ENCODE data around the gene VPS16. TPM values are rescaled to one million over a fixed set of nuclear protein-coding genes. Genes with fewer than 3 reads are reported as not detected.

Gene VPS16
- total and polyA plus RNA-seq, 12 donors = 13.0 to 44.7 (median 20.6) TPM

- WGBS, 2 donors = 4 to 5% methylated on average over 33 of the region's 33 CpGs
- H3K27ac ChIP-seq = peak overlapping the region; percentile 74 to 98 (median 93)
- H3K4me1 ChIP-seq = peaks cover 0 to 23% (median 18%) of the 10 kb centered on the region in 9 donors
- H3K9me3 ChIP-seq = no peaks in the 10 kb centered on the region
- H3K36me3 ChIP-seq = peaks cover 0 to 34% (median 0%) of the 10 kb centered on the region in 9 donors
- TF ChIP-seq, protein P1, sequence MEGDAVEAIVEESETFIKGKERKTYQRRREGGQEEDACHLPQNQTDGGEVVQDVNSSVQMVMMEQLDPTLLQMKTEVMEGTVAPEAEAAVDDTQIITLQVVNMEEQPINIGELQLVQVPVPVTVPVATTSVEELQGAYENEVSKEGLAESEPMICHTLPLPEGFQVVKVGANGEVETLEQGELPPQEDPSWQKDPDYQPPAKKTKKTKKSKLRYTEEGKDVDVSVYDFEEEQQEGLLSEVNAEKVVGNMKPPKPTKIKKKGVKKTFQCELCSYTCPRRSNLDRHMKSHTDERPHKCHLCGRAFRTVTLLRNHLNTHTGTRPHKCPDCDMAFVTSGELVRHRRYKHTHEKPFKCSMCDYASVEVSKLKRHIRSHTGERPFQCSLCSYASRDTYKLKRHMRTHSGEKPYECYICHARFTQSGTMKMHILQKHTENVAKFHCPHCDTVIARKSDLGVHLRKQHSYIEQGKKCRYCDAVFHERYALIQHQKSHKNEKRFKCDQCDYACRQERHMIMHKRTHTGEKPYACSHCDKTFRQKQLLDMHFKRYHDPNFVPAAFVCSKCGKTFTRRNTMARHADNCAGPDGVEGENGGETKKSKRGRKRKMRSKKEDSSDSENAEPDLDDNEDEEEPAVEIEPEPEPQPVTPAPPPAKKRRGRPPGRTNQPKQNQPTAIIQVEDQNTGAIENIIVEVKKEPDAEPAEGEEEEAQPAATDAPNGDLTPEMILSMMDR (IDR thresholded peaks at IDR 0.05) = no peak
- no peaks in the 10 kb centered on the region for H3K27me3 ChIP-seq
- ATAC-seq (peak; percentile 40 to 77 (median 68)), DNase-seq (peak; percentile 68 to 75)
- peak overlapping the region; percentile 73 to 97 (median 90) for H3K4me3 ChIP-seq
- intact Hi-C loops (cut with DNase I) = loop anchor here in 5 of 10 donors (2.0 to 10.0 kb wide), 5 partner anchors 86 to 189 kb away; partner anchors contain the start of genes EBF4 (in 1 of the 5), IDH3B (in 1 of the 5) and NOP56 (in 1 of the 5)
Observed at GRCh38 chr20:2840967-2841531, 504 bp downstream of the VPS16 start.

GRCh38 chr20:2845607-2846006, 5.1 kb downstream of the VPS16 start:
- DNase-seq = no peak
- peaks cover 0 to 13% (median 10%) of the 10 kb centered on the region in 9 donors for H3K4me1 ChIP-seq
- WGBS, 2 donors = 81 to 86% methylated on average over 2 of the region's 2 CpGs
- no peaks in the 10 kb centered on the region for H3K27me3 ChIP-seq
- no peak overlapping the region for H3K4me3 ChIP-seq
- intact Hi-C loops (cut with DNase I) = loop anchor here in 4 of 10 donors (5.0 to 10.0 kb wide), 4 partner anchors 88 to 181 kb away; partner anchors contain the start of genes EBF4 (in 1 of the 4) and IDH3B (in 1 of the 4)
- H3K9me3 ChIP-seq = no peaks in the 10 kb centered on the region
- TF ChIP-seq, protein P1 (IDR thresholded peaks at IDR 0.05) = no peak
- peaks cover 0 to 20% (median 0%) of the 10 kb centered on the region in 9 donors for H3K36me3 ChIP-seq
- no peak for ATAC-seq
- no peak overlapping the region for H3K27ac ChIP-seq

DNA sequence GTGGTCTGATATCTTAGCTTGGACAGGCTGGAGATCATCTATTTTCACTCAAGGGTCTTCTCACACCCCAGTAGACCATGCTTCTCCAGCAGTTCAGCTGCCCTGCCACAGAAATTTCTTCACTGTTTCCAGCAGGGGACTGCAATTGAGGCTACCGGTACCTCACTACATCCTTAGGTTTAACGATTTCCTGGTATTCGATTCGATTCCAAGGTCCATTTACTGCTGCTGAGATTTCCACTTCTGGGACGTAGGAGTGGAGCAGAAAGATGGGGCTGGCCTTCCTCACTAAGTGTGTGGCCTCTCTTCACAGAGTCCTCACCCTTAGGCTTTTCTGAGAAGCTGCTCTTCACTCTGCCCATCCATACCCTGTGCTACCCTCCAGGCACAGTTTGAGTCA, 6.2 kb downstream of the VPS16 start:
- Histone ChIP-seq H3K27me3 (no peaks in the 10 kb centered on the region), H3K36me3 (peaks cover 0 to 20% (median 0%) of the 10 kb centered on the region in 9 donors), H3K27ac (no peak overlapping the region), H3K9me3 (no peaks in the 10 kb centered on the region), H3K4me3 (no peak overlapping the region), H3K4me1 (peaks cover 0 to 7% (median 2%) of the 10 kb centered on the region in 9 donors)
- TF ChIP-seq, protein P1 (IDR thresholded peaks at IDR 0.05) = no peak
- intact Hi-C loops (cut with DNase I) = loop anchor here in 4 of 10 donors (5.0 to 10.0 kb wide), 4 partner anchors 89 to 182 kb away; partner anchors contain the start of genes EBF4 (in 1 of the 4) and IDH3B (in 1 of the 4)
- WGBS, 2 donors = 78 to 82% methylated on average over 5 of the region's 5 CpGs
- ATAC-seq (no peak), DNase-seq (no peak)

- Histone ChIP-seq H3K4me1 (peaks cover 0 to 11% (median 10%) of the 10 kb centered on the region in 9 donors), H3K4me3 (no peak overlapping the region), H3K27ac (no peak overlapping the region), H3K27me3 (no peaks in the 10 kb centered on the region), H3K9me3 (no peaks in the 10 kb centered on the region), H3K36me3 (peaks cover 0 to 20% (median 0%) of the 10 kb centered on the region in 9 donors)
- WGBS, 2 donors = 92 to 95% methylated on average over 4 of the region's 4 CpGs
- DNase-seq = no peak
- intact Hi-C loops (cut with DNase I) = loop anchor here in 4 of 10 donors (5.0 to 10.0 kb wide), 4 partner anchors 91 to 183 kb away; partner anchors contain the start of genes EBF4 (in 1 of the 4) and IDH3B (in 1 of the 4)
- TF ChIP-seq, protein P1 (IDR thresholded peaks at IDR 0.05) = no peak
- ATAC-seq = no peak
Observed at GRCh38 chr20:2847802-2848201, 7.3 kb downstream of the VPS16 start.

Measured in heart right ventricle (tissue), 16 donors.